Measurements from ENCODE around the gene GBP2.
"Not testable (repeated sequence)": the region's sequence is repeated elsewhere in the genome, so short reads cannot be mapped to it uniquely, and the experiment has no call there.

The GBP2 gene

GRCh38 chr1:89146721-89147120 lies 20.8 kb upstream of the GBP2 start:
- DNase-seq = no peak
- Mint-ChIP-seq H3K9me3 (no peaks in the 10 kb centered on the region), H3K4me3 (no peak overlapping the region), H3K36me3 (ENCODE audit: low read depth) (no peaks in the 10 kb centered on the region), H3K27me3 (peaks cover 2% of the 10 kb centered on the region), H3K27ac (no peak overlapping the region), H3K4me1 (peaks cover 9% of the 10 kb centered on the region)
- ATAC-seq = no peak

GRCh38 chr1:89143484-89143883 lies 17.6 kb upstream of the GBP2 start:
- H3K27ac Mint-ChIP-seq = no peak overlapping the region
- DNase-seq (no peak), ATAC-seq (no peak)
- H3K36me3 Mint-ChIP-seq (ENCODE audit: low read depth) = no peaks in the 10 kb centered on the region
- peaks cover 2% of the 10 kb centered on the region for H3K27me3 Mint-ChIP-seq
- H3K4me3 Mint-ChIP-seq = no peak overlapping the region
- peaks cover 4% of the 10 kb centered on the region for H3K9me3 Mint-ChIP-seq
- H3K4me1 Mint-ChIP-seq = peaks cover 12% of the 10 kb centered on the region

DNA sequence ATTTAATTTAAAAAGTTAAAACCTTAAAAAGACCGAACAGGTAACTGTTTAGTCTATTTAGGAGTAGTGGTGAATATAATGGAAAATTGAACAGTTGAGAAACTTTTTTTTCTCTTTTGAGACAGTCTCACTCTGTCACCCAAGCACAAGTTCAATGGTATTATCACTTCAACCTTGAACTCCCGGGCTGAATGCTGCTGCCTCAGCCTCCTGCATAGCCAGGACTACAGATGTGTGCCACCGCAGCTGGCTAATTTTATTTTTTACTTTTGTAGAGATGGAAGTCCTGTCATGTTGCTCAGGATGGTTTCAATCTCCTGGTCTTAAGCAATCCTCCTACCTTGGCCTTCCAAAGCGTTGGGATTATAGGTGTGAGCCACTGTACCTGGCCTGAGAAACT lies 16.2 kb upstream of the GBP2 start:
- Mint-ChIP-seq H3K36me3 (ENCODE audit: low read depth) (no peaks in the 10 kb centered on the region), H3K4me3 (no peak overlapping the region), H3K27ac (no peak overlapping the region), H3K27me3 (no peaks in the 10 kb centered on the region), H3K4me1 (peaks cover 12% of the 10 kb centered on the region), H3K9me3 (peaks cover 13% of the 10 kb centered on the region)
- DNase-seq (no peak), ATAC-seq (no peak)

- peaks cover under 1% of the 10 kb centered on the region for H3K36me3 Mint-ChIP-seq (ENCODE audit: low read depth)
- peaks cover 19% of the 10 kb centered on the region for H3K9me3 Mint-ChIP-seq
- ATAC-seq (no peak), DNase-seq (no peak)
- H3K27me3 Mint-ChIP-seq = no peaks in the 10 kb centered on the region
- peaks cover 16% of the 10 kb centered on the region for H3K4me1 Mint-ChIP-seq
- H3K4me3 Mint-ChIP-seq = no peak overlapping the region
- no peak overlapping the region for H3K27ac Mint-ChIP-seq
Observed at GRCh38 chr1:89133747-89134146, 7.8 kb upstream of the GBP2 start.

GRCh38 chr1:89130716-89131115 lies 4.8 kb upstream of the GBP2 start:
- H3K9me3 Mint-ChIP-seq = peaks cover 2% of the 10 kb centered on the region

DNA sequence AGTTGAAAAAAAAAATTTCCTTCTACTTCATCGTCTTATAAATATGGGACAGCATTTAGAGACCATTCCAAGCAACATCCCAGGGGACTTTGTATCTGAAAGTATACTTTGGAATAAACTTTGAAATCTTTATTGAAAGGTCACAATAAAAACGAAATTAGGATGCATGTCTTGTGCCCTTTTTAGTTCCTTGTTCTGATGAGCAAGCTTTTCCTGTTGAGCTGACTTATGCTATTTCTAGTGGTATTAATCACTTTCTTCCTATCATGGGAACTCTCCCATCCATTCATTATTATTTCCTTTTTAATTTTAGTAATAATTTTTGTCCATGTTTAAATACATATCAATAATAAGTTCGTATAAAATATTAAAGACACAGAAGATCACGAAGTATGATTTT lies 4.0 kb upstream of the GBP2 start:
- H3K4me3 Mint-ChIP-seq = peak overlapping the region; percentile 28

More at GRCh38 chr1:89130716-89131115, 4.8 kb upstream of the GBP2 start:
- Mint-ChIP-seq H3K36me3 (ENCODE audit: low read depth) (peaks cover 5% of the 10 kb centered on the region), H3K27ac (peak overlapping the region; percentile 79), H3K27me3 (no peaks in the 10 kb centered on the region), H3K4me1 (peaks cover 39% of the 10 kb centered on the region), H3K4me3 (no peak overlapping the region)
- ATAC-seq (no peak), DNase-seq (no peak)

GRCh38 chr1:89128003-89128458 lies 2.1 kb upstream of the GBP2 start:
- Mint-ChIP-seq H3K27ac (peak overlapping the region; percentile 98), H3K36me3 (ENCODE audit: low read depth) (peaks cover 21% of the 10 kb centered on the region), H3K4me1 (peaks cover 61% of the 10 kb centered on the region)
- ATAC-seq, H3K9me3 Mint-ChIP-seq, H3K4me3 Mint-ChIP-seq, H3K27me3 Mint-ChIP-seq: not testable (repeated sequence)
- peak; percentile 4 for DNase-seq

More for the DNA sequence above, 4.0 kb upstream of the GBP2 start:
- H3K27ac Mint-ChIP-seq = peak overlapping the region; percentile 92
- ATAC-seq = no peak
- DNase-seq = no peak
- H3K27me3 Mint-ChIP-seq = no peaks in the 10 kb centered on the region
- peaks cover 9% of the 10 kb centered on the region for H3K36me3 Mint-ChIP-seq (ENCODE audit: low read depth)
- peaks cover 43% of the 10 kb centered on the region for H3K4me1 Mint-ChIP-seq
- no peaks in the 10 kb centered on the region for H3K9me3 Mint-ChIP-seq

DNA sequence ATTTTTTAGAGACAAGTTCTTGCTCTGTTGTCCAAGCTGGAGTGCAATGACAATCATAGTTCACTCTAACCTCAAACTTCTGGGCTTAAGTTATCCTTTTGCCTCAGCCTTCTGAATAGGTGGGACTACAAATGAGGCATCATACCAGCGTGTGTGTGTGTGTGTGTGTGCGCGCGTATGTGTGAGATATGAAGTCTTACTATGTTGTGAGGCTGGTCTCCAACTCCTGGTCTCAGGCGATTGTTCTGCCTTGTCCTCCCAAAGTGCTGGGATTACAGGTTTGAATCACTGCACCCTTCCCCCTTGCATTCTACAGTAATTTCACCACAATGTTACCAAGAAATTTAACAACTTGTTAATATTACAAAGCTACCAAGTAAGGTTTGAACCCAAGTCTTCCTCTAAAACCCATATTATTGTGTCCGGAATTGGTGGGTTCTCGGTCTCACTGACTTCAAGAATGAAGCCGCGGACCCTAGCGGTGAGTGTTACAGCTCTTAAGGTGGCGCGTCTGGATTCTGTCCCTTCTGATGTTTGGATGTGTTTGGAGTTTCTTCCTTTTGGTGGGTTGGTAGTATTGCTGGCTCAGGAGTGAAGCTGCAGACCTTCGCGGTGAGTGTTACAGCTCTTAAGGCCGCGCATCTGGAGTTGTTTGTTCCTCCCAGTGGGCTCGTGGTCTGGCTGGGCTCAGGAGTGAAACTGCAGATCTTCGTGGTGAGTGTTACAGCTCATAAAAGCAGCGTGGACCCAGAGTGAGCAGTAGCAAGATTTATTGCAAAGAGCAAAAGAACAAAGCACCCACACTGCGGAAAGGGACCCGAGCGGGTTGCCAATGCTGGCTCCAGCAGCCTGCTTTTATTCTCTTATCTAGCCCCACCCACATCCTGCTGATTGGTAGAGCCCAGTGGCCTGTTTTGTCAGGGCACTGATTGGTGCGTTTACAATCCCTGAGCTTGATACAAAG lies 970 bp upstream of the GBP2 start:
- Mint-ChIP-seq H3K4me1 (peaks cover 71% of the 10 kb centered on the region), H3K27ac (peak overlapping the region; percentile 98), H3K36me3 (ENCODE audit: low read depth) (peaks cover 29% of the 10 kb centered on the region), H3K4me3 (peak overlapping the region; percentile 97)
- DNase-seq (peak; percentile 76), ATAC-seq (peak; percentile 52)
- H3K27me3 Mint-ChIP-seq, H3K9me3 Mint-ChIP-seq: not testable (repeated sequence)

DNA sequence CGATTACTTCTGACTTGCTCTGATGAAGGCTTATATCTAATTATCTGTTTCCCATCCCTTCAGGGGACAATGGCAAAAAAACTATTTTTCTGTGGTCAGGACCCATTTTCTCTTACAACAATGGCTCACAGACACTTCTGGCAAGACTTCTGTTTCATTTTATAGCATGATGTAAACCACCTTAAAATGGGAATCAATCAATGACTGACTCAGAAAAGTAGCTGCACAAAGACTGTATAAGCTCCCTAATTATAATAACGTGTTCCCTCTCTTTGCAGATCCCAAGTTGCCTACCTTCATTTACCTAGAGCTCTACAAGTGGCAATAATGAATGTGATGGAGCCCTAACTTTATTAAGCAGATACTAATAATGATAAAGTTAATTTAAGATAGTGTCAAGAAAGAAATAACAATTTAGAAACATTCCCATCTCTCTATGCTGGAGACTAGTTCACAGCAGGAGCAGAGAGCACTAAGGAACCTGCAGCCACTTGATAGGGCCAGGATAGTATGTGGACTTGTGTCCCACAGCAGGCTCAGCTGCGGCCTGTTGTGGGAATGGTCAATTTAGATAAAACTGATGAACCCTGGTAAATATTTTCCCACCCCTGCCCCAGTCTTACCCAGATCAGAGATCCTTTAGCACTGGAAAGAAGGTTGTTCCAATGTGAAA lies 538 bp downstream of the GBP2 start:
- Mint-ChIP-seq H3K36me3 (ENCODE audit: low read depth) (peaks cover 36% of the 10 kb centered on the region), H3K9me3 (no peaks in the 10 kb centered on the region), H3K27ac (peak overlapping the region; percentile 98), H3K4me1 (peaks cover 74% of the 10 kb centered on the region), H3K4me3 (peak overlapping the region; percentile 97), H3K27me3 (no peaks in the 10 kb centered on the region)
- DNase-seq (peak; percentile 7), ATAC-seq (peak; percentile 2)

GRCh38 chr1:89121641-89122040 lies 4.3 kb downstream of the GBP2 start:
- peak overlapping the region; percentile 37 for H3K27ac Mint-ChIP-seq
- peaks cover 33% of the 10 kb centered on the region for H3K36me3 Mint-ChIP-seq (ENCODE audit: low read depth)
- peaks cover 44% of the 10 kb centered on the region for H3K4me1 Mint-ChIP-seq
- no peaks in the 10 kb centered on the region for H3K9me3 Mint-ChIP-seq
- DNase-seq (no peak), ATAC-seq (no peak)
- H3K27me3 Mint-ChIP-seq = no peaks in the 10 kb centered on the region
- no peak overlapping the region for H3K4me3 Mint-ChIP-seq

GRCh38 chr1:89114662-89115061 lies 11.3 kb downstream of the GBP2 start:
- peaks cover 5% of the 10 kb centered on the region for H3K9me3 Mint-ChIP-seq
- peak overlapping the region; percentile 8 for H3K27ac Mint-ChIP-seq
- no peak overlapping the region for H3K4me3 Mint-ChIP-seq
- peaks cover 12% of the 10 kb centered on the region for H3K4me1 Mint-ChIP-seq
- peak; percentile 61 for ATAC-seq
- no peak for DNase-seq
- no peaks in the 10 kb centered on the region for H3K27me3 Mint-ChIP-seq
- H3K36me3 Mint-ChIP-seq (ENCODE audit: low read depth) = peaks cover 57% of the 10 kb centered on the region

- no peak for DNase-seq
- H3K4me1 Mint-ChIP-seq = peaks cover 12% of the 10 kb centered on the region
Observed at GRCh38 chr1:89112871-89113613, 12.9 kb downstream of the GBP2 start.

DNA sequence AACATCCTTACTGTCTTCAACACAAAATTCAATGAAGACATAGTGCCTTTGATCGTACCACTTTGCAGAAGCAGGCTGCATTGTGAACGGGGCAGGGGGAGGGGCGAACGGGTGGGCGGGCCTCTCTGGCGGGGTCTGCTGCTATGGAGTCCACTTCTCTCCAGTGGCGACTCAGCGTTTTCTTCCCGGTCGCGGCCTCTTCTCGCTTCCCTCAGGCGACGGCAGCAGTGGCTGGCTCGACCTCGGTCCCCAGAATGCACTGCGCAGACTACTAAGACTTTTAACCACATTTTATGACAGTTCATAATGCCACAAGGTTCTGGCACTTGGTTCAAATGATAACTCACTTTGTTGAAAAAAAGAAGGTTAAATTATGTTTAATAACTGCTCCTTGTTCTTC lies 21.2 kb downstream of the GBP2 start:
- no peak for ATAC-seq
- Mint-ChIP-seq H3K36me3 (ENCODE audit: low read depth) (peaks cover 63% of the 10 kb centered on the region), H3K9me3 (peaks cover 21% of the 10 kb centered on the region), H3K4me3 (no peak overlapping the region), H3K27ac (no peak overlapping the region), H3K27me3 (no peaks in the 10 kb centered on the region), H3K4me1 (peaks cover 5% of the 10 kb centered on the region)
- DNase-seq = no peak

More at GRCh38 chr1:89112871-89113613, 12.9 kb downstream of the GBP2 start:
- peaks cover 73% of the 10 kb centered on the region for H3K36me3 Mint-ChIP-seq (ENCODE audit: low read depth)
- H3K27me3 Mint-ChIP-seq = no peaks in the 10 kb centered on the region
- H3K27ac Mint-ChIP-seq = peak overlapping the region; percentile 24
- no peak overlapping the region for H3K4me3 Mint-ChIP-seq
- H3K9me3 Mint-ChIP-seq = peaks cover 5% of the 10 kb centered on the region
- ATAC-seq = no peak

DNA sequence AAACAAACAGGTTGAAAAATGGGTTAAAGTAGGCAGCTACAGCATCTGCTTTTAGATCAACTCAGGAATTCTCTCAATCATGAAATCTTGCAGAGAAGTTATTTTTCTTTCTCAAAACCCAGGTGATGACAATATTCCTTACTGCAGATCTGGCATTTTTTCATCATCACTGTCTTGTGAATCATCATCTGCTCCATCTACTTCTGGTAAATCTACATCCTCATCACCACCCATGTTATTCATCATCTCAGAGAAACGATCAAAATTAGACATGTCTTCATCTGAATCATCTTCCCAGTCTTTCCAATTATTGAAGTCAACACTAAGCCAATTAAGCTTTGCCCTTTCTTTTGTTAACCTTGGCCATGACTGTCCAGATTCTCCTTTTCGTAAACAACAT lies 21.8 kb downstream of the GBP2 start:
- no peaks in the 10 kb centered on the region for H3K27me3 Mint-ChIP-seq
- H3K27ac Mint-ChIP-seq = peak overlapping the region; percentile 40
- peaks cover 5% of the 10 kb centered on the region for H3K4me1 Mint-ChIP-seq
- no peak for DNase-seq
- peaks cover 21% of the 10 kb centered on the region for H3K9me3 Mint-ChIP-seq
- no peak for ATAC-seq
- peaks cover 58% of the 10 kb centered on the region for H3K36me3 Mint-ChIP-seq (ENCODE audit: low read depth)
- H3K4me3 Mint-ChIP-seq = no peak overlapping the region

Measured in activated naive CD8-positive, alpha-beta T cell treated with anti-CD3 and anti-CD28 coated beads, Interleukin-2, amount 50 U/mL, for 24 hours (primary cell).